HG02759 (cell line): ENCODE results near the gene CLSTN1.
"Not testable (repeated sequence)": the region's sequence is repeated elsewhere in the genome, so short reads cannot be mapped to it uniquely, and the experiment has no call there.

Source experiments
- ATAC-seq: cut with Tn5 transposase; IDR thresholded peaks from one replicate; pipeline ENCODE4 v1.9.1; 2021; ENCODE audit warnings: mild to moderate bottlenecking, moderate library complexity; ENCODE audit not compliant: unreplicated experiment

The CLSTN1 gene

DNA sequence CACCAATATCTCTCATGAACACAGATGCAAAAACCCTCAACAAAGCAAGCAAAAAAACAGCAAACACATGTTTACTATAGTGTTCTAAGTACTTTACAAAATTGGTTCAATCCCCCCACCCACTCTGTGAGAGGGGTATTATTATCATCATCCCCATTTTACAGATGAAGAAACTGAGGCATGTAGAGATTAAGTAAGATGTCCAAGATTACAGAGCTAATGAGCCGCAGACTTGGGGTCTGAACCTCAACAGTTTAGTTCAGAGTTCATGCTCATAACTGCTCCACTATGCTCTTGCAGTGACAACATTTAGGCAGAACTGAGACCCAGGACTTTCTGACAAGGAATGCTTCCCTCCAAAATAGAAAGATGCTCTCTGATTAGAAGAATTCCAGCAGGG, 21.9 kb downstream of the CLSTN1 start:
- ATAC-seq = no peak

DNA sequence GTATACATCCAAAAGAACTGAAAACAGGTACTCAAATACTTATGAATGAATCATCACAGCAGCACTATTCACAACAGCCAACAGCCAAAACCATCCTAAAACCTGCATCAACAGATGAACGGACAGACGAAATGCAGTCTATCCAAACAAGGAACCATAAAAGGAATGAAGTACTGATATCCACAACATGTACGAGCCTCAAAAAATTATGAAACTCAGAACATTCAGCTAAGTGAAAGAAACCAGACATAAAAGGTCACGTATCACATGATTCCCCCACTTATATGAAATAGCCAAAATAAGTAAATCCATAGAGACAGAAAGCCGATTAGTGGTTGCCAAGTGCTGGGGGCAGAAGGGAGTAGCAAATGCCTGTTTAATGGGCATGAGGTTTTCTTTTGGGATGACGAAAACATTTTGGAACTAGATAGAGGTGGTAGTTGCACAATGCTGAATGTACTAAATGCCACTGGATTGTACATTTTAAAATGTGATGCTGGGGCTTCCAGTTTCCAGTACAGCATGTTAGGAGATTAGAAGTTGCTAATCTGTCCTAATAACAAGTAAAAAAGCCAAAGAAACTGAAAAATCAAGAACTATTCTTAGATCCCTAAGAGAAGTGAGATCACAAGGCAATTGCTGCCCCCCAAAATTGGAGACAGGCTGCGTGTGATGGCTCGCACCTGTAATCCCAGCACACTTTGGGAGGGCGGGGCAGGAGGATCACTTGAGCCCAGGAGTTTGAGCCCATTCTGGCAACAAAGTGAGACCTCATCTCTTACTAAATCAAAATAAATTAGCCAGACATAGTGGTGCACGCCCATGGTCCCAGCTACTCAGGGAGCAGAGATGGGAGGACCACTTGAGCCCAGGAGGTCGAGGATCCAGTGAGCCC, 25.3 kb downstream of the CLSTN1 start:
- no peak for ATAC-seq

DNA sequence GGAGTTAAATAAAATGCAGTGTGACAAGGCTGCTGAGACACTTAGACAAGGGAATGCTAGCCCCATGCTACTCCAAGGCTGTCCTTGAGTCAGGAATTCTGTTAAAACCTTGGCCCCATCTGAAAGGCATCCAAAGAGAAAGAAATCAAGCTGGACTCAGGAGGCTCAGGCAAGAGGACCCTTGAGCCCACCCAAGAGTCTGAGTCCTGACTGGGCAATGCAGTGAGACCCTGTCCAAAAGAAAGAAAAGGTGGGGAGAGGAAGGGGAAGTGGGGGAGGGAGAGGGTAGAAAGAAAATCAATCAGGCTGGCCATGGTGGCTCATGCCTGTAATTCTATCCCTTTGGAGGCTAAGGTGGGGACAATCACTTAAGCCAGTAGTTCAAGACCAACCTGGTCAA, 26.7 kb downstream of the CLSTN1 start:
- no peak for ATAC-seq

DNA sequence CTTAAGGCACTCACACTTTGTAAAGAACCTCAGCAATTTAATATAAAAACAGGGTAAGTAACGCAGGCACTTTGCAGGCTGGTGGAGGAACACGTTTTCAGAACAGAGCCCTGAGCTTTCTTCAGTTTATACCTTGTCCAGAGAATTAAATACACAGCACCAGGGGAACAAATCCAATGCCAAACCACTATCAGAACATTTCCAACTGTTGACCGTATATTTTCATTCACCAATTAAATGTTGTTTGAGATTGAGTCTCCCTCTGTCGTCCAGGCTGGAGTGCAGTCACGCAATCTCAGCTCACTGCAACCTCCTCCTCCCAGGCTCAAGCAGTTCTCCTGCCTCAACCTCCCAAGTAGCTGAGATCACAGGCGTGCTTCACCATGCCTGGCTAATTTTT, 29.7 kb downstream of the CLSTN1 start:
- no peak for ATAC-seq

DNA sequence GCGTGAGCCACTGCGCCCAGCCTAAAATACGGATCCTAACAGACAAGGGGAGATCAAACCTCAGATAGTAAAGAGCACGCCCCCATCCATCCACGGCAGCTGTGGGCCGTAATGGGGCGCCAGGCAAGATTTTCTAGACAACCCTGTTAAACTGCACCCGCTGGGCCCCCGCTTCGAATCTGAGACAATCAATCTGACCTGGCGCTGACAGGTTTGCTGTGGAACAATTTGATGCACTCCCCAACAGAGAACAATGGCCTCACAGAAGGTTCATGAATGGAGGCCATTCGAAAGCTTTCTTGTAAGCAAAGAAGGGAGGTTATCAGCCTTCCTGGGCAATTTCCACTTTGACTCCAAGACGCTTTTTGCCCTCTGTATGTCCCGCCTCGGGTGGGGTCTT, 30.5 kb downstream of the CLSTN1 start:
- ATAC-seq = no peak

DNA sequence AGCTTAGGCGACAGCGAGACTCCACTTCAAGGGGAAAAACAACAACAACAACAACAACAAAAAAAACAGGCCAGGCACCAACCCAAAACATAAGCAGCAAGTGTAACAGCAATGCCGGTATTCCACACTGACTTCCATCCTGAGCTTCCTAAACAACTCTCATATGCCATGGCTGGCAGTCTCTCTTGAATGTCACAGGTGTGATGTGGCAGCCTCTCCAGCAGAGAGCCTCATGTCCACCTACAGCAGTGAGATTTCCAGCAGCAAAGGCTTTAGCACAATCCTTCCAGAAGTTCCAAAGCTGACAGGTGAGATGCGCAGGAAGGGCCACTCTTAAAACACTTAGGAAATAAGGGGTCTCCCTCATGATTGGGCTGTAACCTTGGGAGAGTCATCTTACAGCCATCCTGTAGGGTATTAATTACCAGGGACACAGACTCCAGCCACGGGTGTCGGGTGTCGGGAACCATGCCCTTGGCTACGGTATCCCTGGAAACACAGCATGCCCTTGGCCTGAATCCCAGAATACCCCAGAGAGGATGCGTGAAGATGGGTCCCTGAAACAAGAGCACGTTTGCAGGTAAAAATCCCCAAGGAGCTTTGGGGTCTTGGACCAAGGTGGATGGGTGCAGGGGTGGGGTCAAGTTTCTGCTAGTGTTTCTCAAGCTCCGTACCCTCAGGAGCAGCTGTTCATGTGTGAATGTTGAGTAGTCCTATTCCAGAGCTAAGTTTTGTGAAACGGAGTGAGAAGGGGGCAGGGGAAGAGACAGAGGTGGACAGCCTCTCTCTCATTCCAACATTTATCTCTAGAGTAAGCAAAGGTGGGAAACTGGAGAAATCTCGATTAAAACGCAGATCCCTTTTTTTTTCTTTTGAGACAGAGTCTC, 31.4 kb downstream of the CLSTN1 start:
- no peak for ATAC-seq

DNA sequence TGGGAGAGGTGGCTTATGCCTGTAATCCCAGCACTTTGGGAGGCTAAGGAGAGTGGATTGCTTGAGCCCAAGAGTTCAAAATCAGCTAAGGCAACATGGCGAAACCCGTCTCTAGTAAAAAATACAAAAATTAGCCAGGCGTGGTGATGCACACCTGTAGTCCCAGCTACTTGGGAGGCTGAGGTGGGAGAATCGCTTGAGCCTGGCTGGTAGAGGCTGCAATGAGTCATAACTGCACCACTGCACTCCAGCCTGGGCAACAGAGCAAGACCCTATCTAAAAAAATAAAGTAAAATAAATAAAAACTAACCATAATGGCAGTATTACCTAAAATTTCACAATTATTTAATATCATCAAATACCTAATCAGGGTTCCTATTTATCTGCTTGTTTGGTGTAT, 34.1 kb downstream of the CLSTN1 start:
- not testable (repeated sequence) for ATAC-seq

DNA sequence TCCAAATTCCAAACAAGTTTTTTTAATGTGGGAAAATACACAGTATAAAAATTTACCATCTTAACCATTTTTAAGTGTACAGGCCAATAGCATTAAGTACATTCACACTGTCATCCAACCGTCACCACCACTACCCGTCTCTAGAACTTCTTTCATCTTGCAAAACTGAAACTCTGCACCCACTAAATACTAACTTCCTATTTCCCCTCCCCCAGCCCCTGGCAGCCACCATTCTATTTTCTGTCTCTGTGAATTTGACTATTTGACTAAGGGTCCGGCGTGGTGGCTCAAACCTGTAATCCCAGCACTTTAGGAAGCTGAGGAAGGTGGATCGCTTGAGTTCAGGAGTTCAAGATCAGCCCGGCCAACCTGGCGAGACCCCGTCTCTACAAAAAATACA, 36.1 kb downstream of the CLSTN1 start:
- no peak for ATAC-seq

DNA sequence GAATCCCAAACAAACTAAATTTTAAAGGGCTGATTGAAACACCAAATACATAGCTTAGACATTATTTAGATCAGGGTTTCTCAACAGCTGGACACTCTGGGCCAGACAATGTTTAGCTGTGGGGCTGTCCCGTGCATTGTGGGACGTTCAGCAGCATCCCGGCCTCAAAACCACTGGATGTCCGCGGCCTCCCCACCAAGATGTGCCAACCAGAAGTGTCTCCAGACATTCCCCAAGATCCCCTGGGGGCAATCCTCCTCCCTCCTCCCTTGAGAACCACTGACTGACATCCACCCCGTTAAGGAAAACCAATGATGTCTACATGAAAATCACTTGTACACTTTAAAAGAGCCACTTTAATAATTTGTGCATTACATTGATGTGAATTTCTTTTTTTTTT, 38.4 kb downstream of the CLSTN1 start:
- no peak for ATAC-seq

DNA sequence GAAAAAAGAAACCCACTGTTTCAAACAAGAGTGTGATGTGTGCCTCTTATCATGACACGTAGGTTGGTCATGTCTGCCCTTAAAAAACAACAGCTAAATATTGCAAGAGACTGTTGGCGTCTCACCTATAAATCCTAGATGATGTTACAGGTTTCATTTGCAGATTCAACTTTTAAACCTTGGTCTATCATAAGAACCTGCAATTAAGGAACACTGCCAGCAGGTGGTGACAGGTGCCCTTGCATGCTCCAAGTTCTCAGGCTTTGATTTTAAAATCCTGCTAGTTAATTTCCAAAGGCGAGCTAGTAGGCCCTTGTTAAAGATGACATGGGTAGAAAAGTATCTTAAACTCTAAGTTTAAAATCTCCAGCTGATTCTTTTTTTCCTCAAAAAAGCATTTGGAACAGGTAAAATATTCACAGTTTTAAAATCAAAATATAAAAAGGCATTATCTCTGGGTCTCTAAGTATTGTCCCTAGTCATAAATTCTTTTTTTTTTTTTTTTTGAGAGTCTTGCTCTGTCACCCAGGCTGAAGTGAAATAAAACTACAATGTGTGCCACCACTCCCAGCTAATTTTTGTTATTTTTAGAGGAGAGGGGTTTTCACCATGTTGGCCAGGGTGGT, 39.1 kb downstream of the CLSTN1 start:
- no peak for ATAC-seq

DNA sequence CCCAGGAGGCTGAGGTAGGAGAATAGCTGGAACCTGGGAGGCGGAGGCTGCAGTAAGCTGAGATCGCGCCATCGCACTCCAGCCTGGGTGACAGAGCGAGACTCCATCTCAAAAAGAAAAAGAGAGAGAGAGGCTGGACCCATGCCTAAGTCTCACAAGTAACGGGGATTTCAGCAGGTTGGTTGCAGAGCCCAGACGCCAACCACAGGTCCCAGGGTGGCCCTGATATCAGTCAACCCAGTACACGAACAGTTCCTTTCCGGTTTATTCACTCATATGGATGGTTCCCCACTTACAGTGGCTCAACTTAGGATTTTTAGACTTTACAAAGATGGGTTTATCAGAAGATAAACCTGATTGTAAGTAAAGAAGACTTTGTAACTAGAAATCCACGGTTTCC, 40.9 kb downstream of the CLSTN1 start:
- no peak for ATAC-seq

DNA sequence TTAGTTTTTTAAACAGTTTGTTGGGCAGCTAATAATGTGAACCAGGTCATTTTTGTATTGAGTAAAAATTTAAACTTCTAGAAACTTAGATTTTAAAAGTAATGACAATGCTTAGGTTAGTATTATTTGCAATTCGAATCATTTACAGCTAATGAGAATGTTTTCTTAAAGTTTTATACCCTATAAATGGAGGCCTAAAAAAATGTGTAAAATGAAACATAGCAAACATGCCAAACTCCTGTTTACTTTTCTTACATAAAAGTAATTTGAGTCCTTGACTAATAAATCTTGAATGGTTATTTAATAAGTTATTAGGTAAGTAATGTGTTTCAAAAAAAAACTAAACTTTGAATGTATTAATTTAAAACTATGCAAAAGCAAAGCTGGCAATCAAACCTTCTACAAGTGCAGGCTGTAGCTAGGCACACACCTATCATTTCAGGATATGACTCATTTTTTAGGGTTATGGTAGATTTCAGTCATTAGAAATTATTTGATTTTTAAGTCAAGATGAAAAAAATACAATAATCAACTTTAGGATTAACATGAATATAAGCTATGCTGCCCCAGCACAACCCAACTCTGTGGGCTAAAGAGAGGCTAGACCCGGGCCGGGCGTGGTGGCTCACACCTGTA, 41.5 kb downstream of the CLSTN1 start:
- ATAC-seq = no peak

DNA sequence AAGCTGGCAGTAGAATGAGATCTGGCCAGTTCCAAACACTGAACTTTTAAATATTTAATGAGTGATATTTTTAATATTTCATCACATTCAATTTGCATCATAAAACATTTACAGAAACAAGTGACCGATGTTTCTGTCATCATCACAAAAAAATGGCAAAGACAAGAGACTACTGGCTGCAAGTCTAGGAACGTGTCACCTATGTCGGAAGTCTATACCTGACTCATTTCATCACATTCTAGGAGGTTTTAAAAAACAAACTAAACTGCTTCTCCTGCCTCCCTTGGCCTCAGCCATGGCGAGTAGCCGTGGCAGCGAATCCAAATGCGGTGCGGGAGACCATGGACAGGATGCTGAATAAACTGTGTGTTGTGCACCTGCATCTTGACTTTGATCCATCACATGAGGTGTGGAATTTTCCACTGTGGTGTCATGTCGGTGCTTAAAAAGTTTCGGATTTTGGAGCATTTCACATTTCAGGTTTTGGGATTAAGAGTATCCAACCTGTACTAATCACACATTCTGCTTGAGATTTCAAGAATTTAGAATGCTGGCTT, 43.1 kb downstream of the CLSTN1 start:
- no peak for ATAC-seq

DNA sequence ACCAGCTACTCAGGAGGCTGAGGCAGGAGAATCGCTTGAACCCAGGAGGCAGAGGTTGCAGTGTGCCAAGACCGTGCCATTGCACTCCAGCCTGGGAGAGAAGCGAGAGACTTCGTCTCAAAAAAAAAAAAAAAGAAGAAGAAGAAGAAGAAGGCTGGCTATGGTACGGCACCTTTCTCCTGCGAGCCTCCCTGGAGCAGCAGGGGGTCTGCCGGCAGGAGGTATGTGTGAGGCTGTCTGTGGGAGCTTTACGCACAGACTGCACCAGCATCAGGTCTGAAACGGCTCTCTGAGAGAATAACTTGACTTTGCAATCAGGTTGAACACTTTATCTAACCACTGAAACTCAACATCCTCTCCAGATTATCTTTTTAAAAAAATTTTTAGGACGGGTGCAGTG, 44.9 kb downstream of the CLSTN1 start:
- no peak for ATAC-seq

DNA sequence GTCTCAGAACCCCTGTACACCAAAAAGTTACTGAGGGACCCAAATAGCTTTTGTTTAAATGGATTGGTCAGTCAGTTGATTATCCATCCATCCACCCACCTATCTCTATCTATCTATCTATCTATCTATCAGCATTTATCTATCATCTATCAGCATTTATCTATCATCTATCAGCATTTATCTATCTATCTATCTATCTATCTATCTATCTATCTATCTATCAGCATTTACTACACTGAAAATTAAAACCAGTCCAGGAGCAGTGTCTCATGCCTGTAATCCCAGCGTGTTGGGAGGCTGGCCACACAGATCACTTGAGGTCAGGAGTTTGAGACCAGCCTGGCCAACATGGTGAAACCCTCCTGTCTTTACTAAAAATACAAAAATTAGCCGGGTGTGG, 47.1 kb downstream of the CLSTN1 start:
- ATAC-seq = no peak

DNA sequence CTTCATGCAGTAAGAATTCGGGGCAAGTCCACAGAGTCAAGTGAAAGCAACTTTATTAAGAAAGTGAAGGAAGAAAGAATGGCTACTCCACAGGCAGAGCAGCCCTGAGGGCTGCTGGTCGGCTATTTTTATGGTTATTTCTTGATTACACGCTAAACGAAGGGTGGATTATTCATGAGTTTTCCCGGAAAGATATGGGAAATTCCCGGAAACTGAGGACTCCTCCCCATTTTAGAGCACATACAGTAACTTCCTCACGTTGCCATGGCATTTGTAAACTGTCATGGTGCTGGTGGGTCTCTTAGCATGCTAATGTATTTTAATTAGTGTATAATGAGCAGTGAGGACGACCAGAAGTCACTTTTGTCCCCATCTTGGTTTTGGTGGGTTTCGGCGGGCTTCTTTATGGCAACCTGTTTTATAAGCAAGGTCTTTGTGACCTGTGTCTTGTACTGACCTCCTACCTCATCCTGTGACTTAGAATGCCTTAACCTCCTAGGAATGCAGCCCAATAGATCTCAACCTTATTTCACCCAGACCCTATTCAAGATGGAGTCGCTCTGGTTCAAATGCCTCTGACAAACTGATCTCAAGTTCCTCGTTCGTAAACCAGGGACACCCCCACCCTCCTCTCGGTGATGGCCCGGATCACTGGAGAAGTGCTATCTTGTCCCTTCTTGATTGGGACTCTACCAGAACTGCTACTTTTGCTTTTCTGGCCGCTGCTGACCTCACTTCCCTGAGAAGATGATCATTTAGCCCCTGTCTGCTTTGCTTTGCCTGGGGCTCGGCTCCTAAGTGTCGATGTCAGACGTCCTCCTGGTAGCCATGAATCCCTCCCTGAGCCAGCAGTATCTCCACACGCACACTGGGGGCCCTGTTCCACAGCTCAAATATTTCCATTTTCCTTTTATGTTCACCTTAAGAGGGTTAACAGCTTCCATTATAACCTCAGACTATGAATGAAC, 48.8 kb downstream of the CLSTN1 start:
- ATAC-seq = no peak

DNA sequence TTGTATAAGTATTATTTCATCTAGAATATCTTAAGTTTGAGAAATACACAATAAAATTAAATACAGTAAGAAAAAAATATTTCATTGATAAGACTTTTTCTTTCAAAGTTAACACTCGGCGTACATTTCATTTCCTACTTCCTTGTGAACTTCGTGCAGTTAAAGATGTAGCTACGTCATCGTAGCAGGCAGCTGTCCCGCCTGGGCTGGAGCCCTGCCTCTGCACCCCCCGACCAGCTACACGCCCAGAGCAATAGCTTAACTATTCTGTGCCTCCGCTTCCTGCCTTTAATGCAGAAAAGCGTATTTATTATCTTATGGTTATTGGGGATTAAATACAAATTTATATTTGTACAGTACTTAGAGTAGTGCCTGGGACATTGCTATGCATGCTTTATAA, 53.5 kb downstream of the CLSTN1 start:
- no peak for ATAC-seq

DNA sequence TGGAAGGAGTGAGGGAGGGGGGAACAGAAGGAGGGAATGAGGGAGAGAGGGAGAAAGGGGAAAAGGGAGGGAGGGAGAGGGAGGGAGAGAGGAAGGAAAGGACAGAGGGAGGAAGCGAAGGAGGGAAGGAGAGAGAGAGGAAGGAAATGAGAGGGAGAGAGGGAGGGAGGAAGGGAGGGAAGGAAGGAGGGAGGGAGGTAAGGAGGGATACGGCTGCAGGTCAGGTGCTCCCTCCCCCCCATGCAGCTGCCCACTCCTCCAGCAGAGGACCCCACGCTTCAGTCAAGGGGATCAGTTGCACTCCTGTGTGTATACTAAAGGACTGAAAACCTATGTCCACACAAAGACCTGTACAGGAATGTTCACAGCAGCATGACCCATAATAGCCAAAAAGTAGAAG, 54.8 kb downstream of the CLSTN1 start:
- ATAC-seq = no peak

DNA sequence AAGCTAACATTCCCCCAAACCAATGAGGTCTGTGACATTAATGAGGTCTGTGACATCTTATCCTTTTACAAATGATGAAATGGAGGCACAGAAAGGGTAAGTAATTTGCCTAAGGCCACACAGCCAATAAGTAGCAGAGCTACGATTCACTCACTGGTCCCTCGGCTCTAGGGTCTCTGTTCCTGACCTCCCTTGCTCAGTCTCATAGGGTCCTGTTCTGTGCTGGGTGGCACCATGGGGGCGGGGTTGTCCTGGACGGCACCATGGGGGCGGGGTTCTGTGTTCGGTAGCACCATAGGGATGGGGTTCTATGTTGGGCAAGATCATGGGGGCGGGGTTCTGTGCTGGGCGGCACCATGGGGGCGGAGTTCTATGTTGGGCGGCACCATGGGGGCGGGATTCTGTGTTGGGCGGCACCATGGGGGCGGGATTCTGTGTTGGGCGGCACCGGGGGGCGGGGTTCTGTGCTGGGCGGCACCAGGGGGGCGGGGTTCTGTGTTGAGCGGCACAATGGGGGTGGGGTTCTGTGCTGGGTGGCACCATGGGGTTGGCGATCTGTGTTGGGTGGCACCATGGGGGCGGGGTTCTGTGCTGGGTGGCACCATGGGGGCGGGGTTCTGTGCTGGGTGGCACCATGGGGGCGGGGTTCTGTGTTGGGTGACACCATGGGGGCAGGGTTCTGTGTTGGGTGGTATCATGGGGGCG, 55.6 kb downstream of the CLSTN1 start:
- no peak for ATAC-seq
